ENCODE results near the gene YPEL5.

YPEL5 gene

GRCh38 chr2:30191107-30191506 lies 44.3 kb downstream of the YPEL5 start:
- Histone ChIP-seq H3K36me3 (ENCODE audit: insufficient read depth, low read length) (no peaks in the 10 kb centered on the region), H3K27ac (ENCODE audit: low read depth, low read length) (no peak overlapping the region), H3K9me3 (ENCODE audit: insufficient read depth, low read depth, low read length) (peaks cover 10% of the 10 kb centered on the region), H3K4me3 (ENCODE audit: low read length) (no peak overlapping the region), H3K9ac (ENCODE audit: low read depth, low read length) (no peak overlapping the region), H3K27me3 (ENCODE audit: insufficient read depth, low read length) (no peaks in the 10 kb centered on the region), H3K4me1 (ENCODE audit: insufficient read depth, low read length) (0 out of 2 replicates have a peak, but pooled peaks cover 4% of the 10 kb centered on the region)
- 97% methylated on average over 10 of the region's 10 CpGs for WGBS

- no peak overlapping the region for H3K9ac ChIP-seq (ENCODE audit: low read depth, low read length)
- WGBS = 86% methylated on average over 7 of the region's 7 CpGs
- H3K4me1 ChIP-seq (ENCODE audit: insufficient read depth, low read length) = 0 out of 2 replicates have a peak, but pooled peaks cover 4% of the 10 kb centered on the region
- H3K27ac ChIP-seq (ENCODE audit: low read depth, low read length) = no peak overlapping the region
- peaks cover 10% of the 10 kb centered on the region for H3K9me3 ChIP-seq (ENCODE audit: insufficient read depth, low read depth, low read length)
- H3K27me3 ChIP-seq (ENCODE audit: insufficient read depth, low read length) = no peaks in the 10 kb centered on the region
- H3K4me3 ChIP-seq (ENCODE audit: low read length) = no peak overlapping the region
- H3K36me3 ChIP-seq (ENCODE audit: insufficient read depth, low read length) = no peaks in the 10 kb centered on the region
These were observed 45.0 kb downstream of the YPEL5 start for GRCh38 chr2:30191819-30192271.

- WGBS = 96% methylated on average over 4 of the region's 4 CpGs
- no peaks in the 10 kb centered on the region for H3K27me3 ChIP-seq (ENCODE audit: insufficient read depth, low read length)
- H3K4me3 ChIP-seq (ENCODE audit: low read length) = no peak overlapping the region
- H3K9me3 ChIP-seq (ENCODE audit: insufficient read depth, low read depth, low read length) = peaks cover 10% of the 10 kb centered on the region
- H3K36me3 ChIP-seq (ENCODE audit: insufficient read depth, low read length) = no peaks in the 10 kb centered on the region
- 0 out of 2 replicates have a peak, but pooled peaks cover 4% of the 10 kb centered on the region for H3K4me1 ChIP-seq (ENCODE audit: insufficient read depth, low read length)
- no peak overlapping the region for H3K9ac ChIP-seq (ENCODE audit: low read depth, low read length)
- H3K27ac ChIP-seq (ENCODE audit: low read depth, low read length) = no peak overlapping the region
These were observed 45.5 kb downstream of the YPEL5 start for GRCh38 chr2:30192314-30192713.

- H3K27me3 ChIP-seq (ENCODE audit: insufficient read depth, low read length) = no peaks in the 10 kb centered on the region
- H3K27ac ChIP-seq (ENCODE audit: low read depth, low read length) = no peak overlapping the region
- 87% methylated on average over 13 of the region's 13 CpGs for WGBS
- H3K4me1 ChIP-seq (ENCODE audit: insufficient read depth, low read length) = 0 out of 2 replicates have a peak, but pooled peaks cover 4% of the 10 kb centered on the region
- H3K4me3 ChIP-seq (ENCODE audit: low read length) = no peak overlapping the region
- peaks cover 10% of the 10 kb centered on the region for H3K9me3 ChIP-seq (ENCODE audit: insufficient read depth, low read depth, low read length)
- no peak overlapping the region for H3K9ac ChIP-seq (ENCODE audit: low read depth, low read length)
- no peaks in the 10 kb centered on the region for H3K36me3 ChIP-seq (ENCODE audit: insufficient read depth, low read length)
These were observed 46.4 kb downstream of the YPEL5 start for GRCh38 chr2:30193104-30193681.

- no peak overlapping the region for H3K27ac ChIP-seq (ENCODE audit: low read depth, low read length)
- WGBS = 86% methylated on average over 7 of the region's 7 CpGs
- H3K4me1 ChIP-seq (ENCODE audit: insufficient read depth, low read length) = 0 out of 2 replicates have a peak, but pooled peaks cover 4% of the 10 kb centered on the region
- H3K4me3 ChIP-seq (ENCODE audit: low read length) = no peak overlapping the region
- no peak overlapping the region for H3K9ac ChIP-seq (ENCODE audit: low read depth, low read length)
- H3K27me3 ChIP-seq (ENCODE audit: insufficient read depth, low read length) = no peaks in the 10 kb centered on the region
- peaks cover 8% of the 10 kb centered on the region for H3K9me3 ChIP-seq (ENCODE audit: insufficient read depth, low read depth, low read length)
- H3K36me3 ChIP-seq (ENCODE audit: insufficient read depth, low read length) = no peaks in the 10 kb centered on the region
These were observed 47.6 kb downstream of the YPEL5 start for GRCh38 chr2:30194421-30194820.

- no peak overlapping the region for H3K4me3 ChIP-seq (ENCODE audit: low read length)
- no peaks in the 10 kb centered on the region for H3K27me3 ChIP-seq (ENCODE audit: insufficient read depth, low read length)
- no peak overlapping the region for H3K9ac ChIP-seq (ENCODE audit: low read depth, low read length)
- 0 out of 2 replicates have a peak, but pooled peaks cover 4% of the 10 kb centered on the region for H3K4me1 ChIP-seq (ENCODE audit: insufficient read depth, low read length)
- H3K36me3 ChIP-seq (ENCODE audit: insufficient read depth, low read length) = no peaks in the 10 kb centered on the region
- peaks cover 2% of the 10 kb centered on the region for H3K9me3 ChIP-seq (ENCODE audit: insufficient read depth, low read depth, low read length)
- 91% methylated on average over 4 of the region's 4 CpGs for WGBS
- H3K27ac ChIP-seq (ENCODE audit: low read depth, low read length) = no peak overlapping the region
These were observed 48.2 kb downstream of the YPEL5 start for GRCh38 chr2:30195016-30195415.

- Histone ChIP-seq H3K9ac (ENCODE audit: low read depth, low read length) (no peak overlapping the region), H3K27ac (ENCODE audit: low read depth, low read length) (no peak overlapping the region), H3K27me3 (ENCODE audit: insufficient read depth, low read length) (no peaks in the 10 kb centered on the region), H3K4me3 (ENCODE audit: low read length) (no peak overlapping the region), H3K36me3 (ENCODE audit: insufficient read depth, low read length) (no peaks in the 10 kb centered on the region), H3K9me3 (ENCODE audit: insufficient read depth, low read depth, low read length) (no peaks in the 10 kb centered on the region), H3K4me1 (ENCODE audit: insufficient read depth, low read length) (no peaks in the 10 kb centered on the region)
- 83% methylated on average over 6 of the region's 6 CpGs for WGBS
These were observed 50.9 kb downstream of the YPEL5 start for GRCh38 chr2:30197570-30198192.

GRCh38 chr2:30201990-30202389 lies 55.2 kb downstream of the YPEL5 start:
- Histone ChIP-seq H3K9me3 (ENCODE audit: insufficient read depth, low read depth, low read length) (no peaks in the 10 kb centered on the region), H3K4me1 (ENCODE audit: insufficient read depth, low read length) (no peaks in the 10 kb centered on the region), H3K4me3 (ENCODE audit: low read length) (no peak overlapping the region), H3K9ac (ENCODE audit: low read depth, low read length) (no peak overlapping the region), H3K36me3 (ENCODE audit: insufficient read depth, low read length) (no peaks in the 10 kb centered on the region), H3K27ac (ENCODE audit: low read depth, low read length) (no peak overlapping the region), H3K27me3 (ENCODE audit: insufficient read depth, low read length) (no peaks in the 10 kb centered on the region)
- WGBS = 95% methylated on average over 1 of the region's 1 CpG

GRCh38 chr2:30203156-30203555 lies 56.3 kb downstream of the YPEL5 start:
- Histone ChIP-seq H3K9ac (ENCODE audit: low read depth, low read length) (no peak overlapping the region), H3K4me3 (ENCODE audit: low read length) (no peak overlapping the region), H3K4me1 (ENCODE audit: insufficient read depth, low read length) (no peaks in the 10 kb centered on the region), H3K9me3 (ENCODE audit: insufficient read depth, low read depth, low read length) (no peaks in the 10 kb centered on the region), H3K36me3 (ENCODE audit: insufficient read depth, low read length) (no peaks in the 10 kb centered on the region), H3K27ac (ENCODE audit: low read depth, low read length) (no peak overlapping the region), H3K27me3 (ENCODE audit: insufficient read depth, low read length) (no peaks in the 10 kb centered on the region)
- WGBS = 94% methylated on average over 7 of the region's 7 CpGs

GRCh38 chr2:30204281-30204680 lies 57.5 kb downstream of the YPEL5 start:
- Histone ChIP-seq H3K4me1 (ENCODE audit: insufficient read depth, low read length) (0 out of 2 replicates have a peak, but pooled peaks cover 5% of the 10 kb centered on the region), H3K9ac (ENCODE audit: low read depth, low read length) (no peak overlapping the region), H3K27ac (ENCODE audit: low read depth, low read length) (no peak overlapping the region), H3K9me3 (ENCODE audit: insufficient read depth, low read depth, low read length) (no peaks in the 10 kb centered on the region), H3K27me3 (ENCODE audit: insufficient read depth, low read length) (no peaks in the 10 kb centered on the region), H3K4me3 (ENCODE audit: low read length) (no peak overlapping the region), H3K36me3 (ENCODE audit: insufficient read depth, low read length) (no peaks in the 10 kb centered on the region)
- 85% methylated on average over 4 of the region's 4 CpGs for WGBS

- Histone ChIP-seq H3K36me3 (ENCODE audit: insufficient read depth, low read length) (no peaks in the 10 kb centered on the region), H3K4me3 (ENCODE audit: low read length) (no peak overlapping the region), H3K27ac (ENCODE audit: low read depth, low read length) (no peak overlapping the region), H3K27me3 (ENCODE audit: insufficient read depth, low read length) (no peaks in the 10 kb centered on the region), H3K9ac (ENCODE audit: low read depth, low read length) (no peak overlapping the region), H3K4me1 (ENCODE audit: insufficient read depth, low read length) (0 out of 2 replicates have a peak, but pooled peaks cover 5% of the 10 kb centered on the region), H3K9me3 (ENCODE audit: insufficient read depth, low read depth, low read length) (no peaks in the 10 kb centered on the region)
- WGBS = 96% methylated on average over 1 of the region's 1 CpG
These were observed 58.6 kb downstream of the YPEL5 start for GRCh38 chr2:30205456-30205855.
